Common myeloid progenitor, CD34-positive (primary cell): ENCODE results near the gene JADE3.

Source experiments
- CTCF ChIA-PET: fragments of 350-600 bp; sonication (Branson Sonifier 250); formaldehyde crosslinking; loops from one replicate; lab custom pipeline; 2021; ENCODE audit warnings: antibody characterized with exemption; lab: Charles Lee
- POLR2A ChIA-PET: fragments of 350-600 bp; sonication (Branson Sonifier 250); formaldehyde crosslinking; loops from one replicate; lab custom pipeline; 2021; ENCODE audit warnings: antibody characterized with exemption; lab: Charles Lee
- DNase-seq, 3 donors: peaks; one replicate each; pipeline versions ENCODE4 v3.0.0 to v3.0.0-alpha.2; 2013
- H3K27ac ChIP-seq, 2 experiments: 1 replicate in 1 of 2; 2 replicates in 1 of 2; pipeline ENCODE4 v1.7.0; 2013; ENCODE audit warnings: inconsistent platforms in 2 of 2, low read length in 2 of 2, mild to moderate bottlenecking in 2 of 2, low read depth in 1 of 2, moderate library complexity in 1 of 2; ENCODE audit not compliant: severe bottlenecking in 2 of 2, insufficient read depth in 1 of 2, poor library complexity in 1 of 2
- H3K27me3 ChIP-seq, 5 experiments: replicated peaks in 2 of 5; 1 replicate in 3 of 5; 2 replicates in 2 of 5; pipeline versions ENCODE4 v1.6.1 to v1.7.0; 2013; ENCODE audit warnings: low read length in 4 of 5, mild to moderate bottlenecking in 2 of 5, moderate library complexity in 2 of 5, inconsistent platforms in 1 of 5; ENCODE audit not compliant: insufficient read depth in 5 of 5, control insufficient read depth in 4 of 5
- H3K36me3 ChIP-seq, 4 experiments: 1 replicate in 2 of 4; 2 replicates in 2 of 4; pipeline versions ENCODE4 v1.6.1 to v1.7.0; 2013; ENCODE audit warnings: low read length in 3 of 4, control low read depth in 1 of 4, mild to moderate bottlenecking in 1 of 4; ENCODE audit not compliant: control insufficient read depth in 4 of 4, insufficient read depth in 4 of 4
- H3K4me1 ChIP-seq, 4 experiments: 1 replicate in 3 of 4; 2 replicates in 1 of 4; pipeline versions ENCODE4 v1.6.1 to v1.7.1; 2013; ENCODE audit warnings: low read length in 3 of 4, mild to moderate bottlenecking in 3 of 4, control low read depth in 1 of 4, inconsistent platforms in 1 of 4, moderate library complexity in 1 of 4; ENCODE audit not compliant: control insufficient read depth in 4 of 4, insufficient read depth in 4 of 4; ENCODE audit errors: control extremely low read depth in 1 of 4
- H3K4me3 ChIP-seq, 7 experiments: 1 replicate in 4 of 7; 2 replicates in 3 of 7; pipeline versions ENCODE4 v1.5.1 to v1.7.0; 2013; ENCODE audit warnings: mild to moderate bottlenecking in 7 of 7, low read length in 6 of 7, moderate library complexity in 6 of 7, inconsistent platforms in 2 of 7, low read depth in 2 of 7, control low read depth in 1 of 7; ENCODE audit not compliant: insufficient read depth in 4 of 7, control insufficient read depth in 1 of 7; ENCODE audit errors: extremely low read depth in 1 of 7
- H3K9me3 ChIP-seq, 5 experiments: 1 replicate in 4 of 5; 2 replicates in 1 of 5; pipeline versions ENCODE4 v1.6.1 to v1.7.1; 2013; ENCODE audit warnings: low read length in 4 of 5, mild to moderate bottlenecking in 2 of 5, inconsistent platforms in 1 of 5, low read depth in 1 of 5, moderate library complexity in 1 of 5; ENCODE audit not compliant: control insufficient read depth in 4 of 5, insufficient read depth in 2 of 5; ENCODE audit errors: control extremely low read depth in 1 of 5
- WGBS: methylation state at CpG from one replicate; pipeline ENCODE4 v1.1.5; 2013; ENCODE audit not compliant: insufficient coverage; 5-methylcytosine and 5-hydroxymethylcytosine counted together

JADE3 gene

DNA sequence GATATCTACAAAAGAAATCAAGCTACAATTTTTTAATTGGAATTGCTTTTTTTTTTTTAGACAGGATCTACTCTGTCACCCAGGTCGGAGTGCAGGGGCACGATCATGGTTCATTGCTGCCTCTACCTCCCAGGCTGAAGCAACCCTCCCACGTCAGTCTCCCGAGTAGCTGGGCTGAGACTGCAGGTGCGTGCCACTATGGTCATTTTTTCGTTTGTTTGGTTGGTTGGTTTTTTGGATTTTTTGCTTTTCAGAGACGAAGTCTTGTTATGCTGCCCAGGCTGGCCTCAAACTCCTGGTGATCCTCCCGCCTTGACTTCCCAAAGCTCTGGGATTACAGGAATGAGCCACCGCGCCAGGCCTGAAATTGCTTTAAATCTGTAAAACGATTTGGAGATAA, 181.6 kb downstream of the JADE3 start:
- Histone ChIP-seq H3K36me3 (no peaks in the 10 kb centered on the region), H3K4me1 (peaks cover 0 to 16% (median 6%) of the 10 kb centered on the region in 4 experiments), H3K9me3 (no peaks in the 10 kb centered on the region), H3K27ac (no peak overlapping the region), H3K27me3 (peaks cover 0 to 7% (median 0%) of the 10 kb centered on the region in 5 experiments), H3K4me3 (no peak overlapping the region)
- POLR2A ChIA-PET: no interaction called here
- CTCF ChIA-PET: interaction anchor here (0.7 to 2.8 kb wide), 6 partner anchors 12 to 429 kb away, joined by 3 to 10 read pairs (median 4); partner anchors contain the start of gene JADE3
- WGBS: 75% methylated on average over 5 of the region's 11 CpGs
- DNase-seq: no peak

- Histone ChIP-seq H3K36me3 (no peaks in the 10 kb centered on the region), H3K9me3 (peaks cover 0 to 6% (median 0%) of the 10 kb centered on the region in 5 experiments), H3K4me1 (peaks cover 0 to under 1% (median under 1%) of the 10 kb centered on the region in 4 experiments), H3K27me3 (peaks cover 0 to 7% (median 0%) of the 10 kb centered on the region in 5 experiments), H3K27ac (no peak overlapping the region), H3K4me3 (no peak overlapping the region)
- DNase-seq: no peak
- ChIA-PET CTCF (interaction anchor here (0.8 kb wide), 1 partner anchor 193 kb away, joined by 3 read pairs; no protein-coding TSS in a partner anchor), POLR2A (no interaction called here)
- WGBS: no CpG with 5 or more reads among the region's 4 CpGs
Measured at GRCh38 chrX:47097018-47097417, 184.8 kb downstream of the JADE3 start.

- DNase-seq: no peak
- 100% methylated on average over 1 of the region's 2 CpGs for WGBS
- Histone ChIP-seq H3K4me1 (no peaks in the 10 kb centered on the region), H3K9me3 (peaks cover 0 to 6% (median 0%) of the 10 kb centered on the region in 5 experiments), H3K27ac (no peak overlapping the region), H3K27me3 (peaks cover 0 to 7% (median 0%) of the 10 kb centered on the region in 5 experiments), H3K4me3 (no peak overlapping the region), H3K36me3 (no peaks in the 10 kb centered on the region)
- CTCF ChIA-PET: interaction anchor here (1.1 kb wide), 1 partner anchor 67 kb away, joined by 4 read pairs; no protein-coding TSS in a partner anchor
- POLR2A ChIA-PET: no interaction called here
Measured at GRCh38 chrX:47098338-47099094, 186.3 kb downstream of the JADE3 start.

GRCh38 chrX:47101206-47101605, 189.0 kb downstream of the JADE3 start:
- POLR2A ChIA-PET: no interaction called here

More at GRCh38 chrX:47101206-47101605, 189.0 kb downstream of the JADE3 start:
- Histone ChIP-seq H3K27me3 (peaks cover 0 to 7% (median 0%) of the 10 kb centered on the region in 5 experiments), H3K9me3 (peaks cover 0 to 6% (median 0%) of the 10 kb centered on the region in 5 experiments), H3K36me3 (no peaks in the 10 kb centered on the region), H3K4me3 (no peak overlapping the region), H3K4me1 (no peaks in the 10 kb centered on the region), H3K27ac (no peak overlapping the region)
- no peak for DNase-seq
- CTCF ChIA-PET: no interaction called here
- 81% methylated on average over 3 of the region's 4 CpGs for WGBS
